GM21390 (cell line): ENCODE results near the gene UHRF2.
"Not testable (repeated sequence)": the region's sequence is repeated elsewhere in the genome, so short reads cannot be mapped to it uniquely, and the experiment has no call there.

Experiments used
- ATAC-seq: cut with Tn5 transposase; IDR thresholded peaks from one replicate; pipeline ENCODE4 v1.9.1; 2021; ENCODE audit not compliant: unreplicated experiment

UHRF2 gene

GRCh38 chr9:6426117-6426516 is 13.1 kb downstream of the UHRF2 start:
- ATAC-seq, result no peak

GRCh38 chr9:6428940-6429889 is 16.2 kb downstream of the UHRF2 start:
- peak; percentile 95 for ATAC-seq

GRCh38 chr9:6431038-6431437 is 18.0 kb downstream of the UHRF2 start:
- no peak for ATAC-seq

GRCh38 chr9:6433410-6433809 is 20.4 kb downstream of the UHRF2 start:
- ATAC-seq, result no peak

GRCh38 chr9:6439051-6439703 is 26.2 kb downstream of the UHRF2 start:
- ATAC-seq, result no peak

GRCh38 chr9:6440405-6440804 is 27.4 kb downstream of the UHRF2 start:
- no peak for ATAC-seq

GRCh38 chr9:6441269-6441668 is 28.3 kb downstream of the UHRF2 start:
- ATAC-seq, result no peak

- no peak for ATAC-seq
These were observed 30.7 kb downstream of the UHRF2 start for GRCh38 chr9:6443661-6444060.

GRCh38 chr9:6444128-6444527 is 31.1 kb downstream of the UHRF2 start:
- no peak for ATAC-seq

- ATAC-seq, result no peak
These were observed 36.1 kb downstream of the UHRF2 start for GRCh38 chr9:6449086-6449485.

GRCh38 chr9:6449645-6450044 is 36.6 kb downstream of the UHRF2 start:
- ATAC-seq, result no peak

GRCh38 chr9:6450641-6451375 is 37.8 kb downstream of the UHRF2 start:
- no peak for ATAC-seq

- ATAC-seq, result not testable (repeated sequence)
These were observed 42.3 kb downstream of the UHRF2 start for GRCh38 chr9:6455292-6455691.

- ATAC-seq, result not testable (repeated sequence)
These were observed 45.7 kb downstream of the UHRF2 start for GRCh38 chr9:6458704-6459103.

GRCh38 chr9:6459718-6460117 is 46.7 kb downstream of the UHRF2 start:
- ATAC-seq, result no peak

- ATAC-seq, result no peak
These were observed 47.3 kb downstream of the UHRF2 start for GRCh38 chr9:6460189-6460768.

GRCh38 chr9:6461619-6462018 is 48.6 kb downstream of the UHRF2 start:
- ATAC-seq, result no peak

- ATAC-seq, result no peak
These were observed 54.1 kb downstream of the UHRF2 start for GRCh38 chr9:6467006-6467625.

GRCh38 chr9:6471231-6471850 is 58.3 kb downstream of the UHRF2 start:
- ATAC-seq, result no peak

- ATAC-seq, result no peak
These were observed 60.2 kb downstream of the UHRF2 start for GRCh38 chr9:6473151-6473550.
